ENCODE measurements around the gene TMEM170A. TPM values are rescaled to one million over a fixed set of nuclear protein-coding genes. Genes with fewer than 3 reads are reported as not detected.

Gene TMEM170A
- total and polyA plus RNA-seq, 2 of the 13 experiments (the other 11 are each of a cell fraction or from before 2014, with no cell fraction given), result 35.7 to 39.7 TPM

- TF ChIP-seq ZNF441 (CRISPR knock-in tag; IDR thresholded peaks at IDR 0.05; ENCODE audit: borderline replicate concordance) (no peak), ZBTB14 (CRISPR knock-in tag; IDR thresholded peaks at IDR 0.05) (no peak; the same call in 1 of the 2 replicates), ZNF841 (CRISPR knock-in tag; IDR thresholded peaks at IDR 0.05; ENCODE audit: borderline replicate concordance) (0 out of 2 replicates have a peak, but pooled peaks have one; percentile 24), YY1 (IDR thresholded peaks at IDR 0.05; ENCODE audit: insufficient read depth, insufficient replicate concordance, low read depth, low read length) (peak; percentile 85), ZNF598 (CRISPR knock-in tag; IDR thresholded peaks at IDR 0.05; ENCODE audit: borderline replicate concordance) (no peak), EZH2 (conservative IDR thresholded peaks at IDR 0.05; ENCODE audit: low read depth, low read length) (no peak), GATAD2A (CRISPR knock-in tag; IDR thresholded peaks at IDR 0.05) (0 out of 2 replicates have a peak, but pooled peaks have one; percentile 11), ZNF7 (CRISPR knock-in tag; IDR thresholded peaks at IDR 0.05) (peak; percentile 55), BCLAF1 (IDR thresholded peaks at IDR 0.05) (no peak), ZNF883 (CRISPR knock-in tag; IDR thresholded peaks at IDR 0.05; ENCODE audit: not compliant biosample characterization) (no peak), U2AF1 (optimal IDR thresholded peaks at IDR 0.05; ENCODE audit: low read depth, low read length) (no peak), MYC (CRISPR knock-in tag; IDR thresholded peaks at IDR 0.05; ENCODE audit: borderline replicate concordance) (peak; percentile 62; the same call in 1 of the 2 replicates), ZSCAN30 (CRISPR knock-in tag; IDR thresholded peaks at IDR 0.05) (no peak), ZFP90 (CRISPR knock-in tag; IDR thresholded peaks at IDR 0.05; ENCODE audit: borderline replicate concordance) (peak; percentile 79), ZNF672 (CRISPR knock-in tag; IDR thresholded peaks at IDR 0.05) (no peak)
- TF ChIP-seq, protein P1, sequence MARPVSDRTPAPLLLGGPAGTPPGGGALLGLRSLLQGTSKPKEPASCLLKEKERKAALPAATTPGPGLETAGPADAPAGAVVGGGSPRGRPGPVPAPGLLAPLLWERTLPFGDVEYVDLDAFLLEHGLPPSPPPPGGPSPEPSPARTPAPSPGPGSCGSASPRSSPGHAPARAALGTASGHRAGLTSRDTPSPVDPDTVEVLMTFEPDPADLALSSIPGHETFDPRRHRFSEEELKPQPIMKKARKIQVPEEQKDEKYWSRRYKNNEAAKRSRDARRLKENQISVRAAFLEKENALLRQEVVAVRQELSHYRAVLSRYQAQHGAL (CRISPR knock-in tag; IDR thresholded peaks at IDR 0.05; ENCODE audit: not compliant biosample characterization), result no peak
- TF ChIP-seq, protein P2, sequence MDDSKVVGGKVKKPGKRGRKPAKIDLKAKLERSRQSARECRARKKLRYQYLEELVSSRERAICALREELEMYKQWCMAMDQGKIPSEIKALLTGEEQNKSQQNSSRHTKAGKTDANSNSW (CRISPR knock-in tag; IDR thresholded peaks at IDR 0.05; ENCODE audit: borderline replicate concordance), result no peak
- TF ChIP-seq, protein P3, sequence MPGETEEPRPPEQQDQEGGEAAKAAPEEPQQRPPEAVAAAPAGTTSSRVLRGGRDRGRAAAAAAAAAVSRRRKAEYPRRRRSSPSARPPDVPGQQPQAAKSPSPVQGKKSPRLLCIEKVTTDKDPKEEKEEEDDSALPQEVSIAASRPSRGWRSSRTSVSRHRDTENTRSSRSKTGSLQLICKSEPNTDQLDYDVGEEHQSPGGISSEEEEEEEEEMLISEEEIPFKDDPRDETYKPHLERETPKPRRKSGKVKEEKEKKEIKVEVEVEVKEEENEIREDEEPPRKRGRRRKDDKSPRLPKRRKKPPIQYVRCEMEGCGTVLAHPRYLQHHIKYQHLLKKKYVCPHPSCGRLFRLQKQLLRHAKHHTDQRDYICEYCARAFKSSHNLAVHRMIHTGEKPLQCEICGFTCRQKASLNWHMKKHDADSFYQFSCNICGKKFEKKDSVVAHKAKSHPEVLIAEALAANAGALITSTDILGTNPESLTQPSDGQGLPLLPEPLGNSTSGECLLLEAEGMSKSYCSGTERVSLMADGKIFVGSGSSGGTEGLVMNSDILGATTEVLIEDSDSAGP (CRISPR knock-in tag; IDR thresholded peaks at IDR 0.05; ENCODE audit: borderline replicate concordance), result peak; percentile 17
- TF ChIP-seq, protein P4, sequence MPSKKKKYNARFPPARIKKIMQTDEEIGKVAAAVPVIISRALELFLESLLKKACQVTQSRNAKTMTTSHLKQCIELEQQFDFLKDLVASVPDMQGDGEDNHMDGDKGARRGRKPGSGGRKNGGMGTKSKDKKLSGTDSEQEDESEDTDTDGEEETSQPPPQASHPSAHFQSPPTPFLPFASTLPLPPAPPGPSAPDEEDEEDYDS (CRISPR knock-in tag; IDR thresholded peaks at IDR 0.05), result no peak; the same call in 1 of the 2 replicates
Observed at GRCh38 chr16:75433732-75434413, 30.6 kb downstream of the TMEM170A start (continued).
